Myocyte (in vitro differentiated cells): ENCODE measurements around the gene IMP4. TPM values are rescaled to one million over a fixed set of nuclear protein-coding genes. Genes with fewer than 3 reads are reported as not detected.

Experiments
- total RNA-seq: library from RNA; depleted of rRNA; stranded (reverse); fragments of >200 nt; gene quantifications from 2 replicates; pipeline ENCODE4 v1.2.3, GENCODE V29; 2014

The IMP4 gene
- total RNA-seq, 1 donor from 2014 or later, result 104 TPM

Other genes with a start within 250 kb of the IMP4 start
- not detected in 2 replicates for gene POTEF, start 213.7 kb upstream of the IMP4 start, total RNA-seq
- 3.5 and 9.8 TPM in 2 replicates for gene CCDC74B, start 197.8 kb upstream of the IMP4 start, total RNA-seq
- 17.1 and 19.0 TPM in 2 replicates for gene SMPD4, start 161.3 kb upstream of the IMP4 start, total RNA-seq
- gene MZT2B, start 160.6 kb upstream of the IMP4 start, total RNA-seq, result 55.7 and 65.8 TPM in 2 replicates
- not detected in 2 replicates for gene TUBA3E, start 144.5 kb upstream of the IMP4 start, total RNA-seq
- gene PTPN18, start 13.2 kb downstream of the IMP4 start, total RNA-seq, result 10.5 and 11.3 TPM in 2 replicates
- not detected in 2 replicates for gene POTEI, start 166.4 kb downstream of the IMP4 start, total RNA-seq
- gene CFC1B, start 178.3 kb downstream of the IMP4 start, total RNA-seq, result not detected in 2 replicates